HEK293T (cell line): ENCODE measurements around the gene IKZF3.
"Not testable (repeated sequence)": the region's sequence is repeated elsewhere in the genome, so short reads cannot be mapped to it uniquely, and the experiment has no call there.

Source experiments
- CTCF ChIA-PET: fragments of 350-600 bp; formaldehyde crosslinking; extraction: SDS; loops from one replicate; lab custom pipeline; 2021; ENCODE audit warnings: antibody characterized with exemption, inconsistent platforms; lab: Yijun Ruan, JAX
- POLR2A ChIA-PET: fragments of 350-600 bp; formaldehyde crosslinking; extraction: SDS; loops from one replicate; lab custom pipeline; 2020; ENCODE audit warnings: antibody characterized with exemption, inconsistent platforms; lab: Yijun Ruan, JAX
- DNase-seq: peaks from one replicate; pipeline ENCODE4 v3.0.0; 2012; ENCODE audit warnings: mixed read lengths; ENCODE audit errors: extremely low spot score
- ARNT ChIP-seq: fragments of 450-650 bp; IDR thresholded peaks from 2 replicates; pipeline ENCODE4 v1.6.1; 2017; ENCODE audit warnings: mild to moderate bottlenecking
- BHLHE40 ChIP-seq: fragments of 450-650 bp; IDR thresholded peaks from 2 replicates; pipeline ENCODE4 v1.6.1; 2016; ENCODE audit warnings: mild to moderate bottlenecking, moderate library complexity, borderline replicate concordance
- CTBP1 ChIP-seq: fragments of 450-650 bp; IDR thresholded peaks from 2 replicates; pipeline ENCODE4 v1.6.1; 2016; ENCODE audit warnings: borderline replicate concordance
- ELF4 ChIP-seq: fragments of 450-650 bp; IDR thresholded peaks from 2 replicates; pipeline ENCODE4 v1.6.1; 2017; ENCODE audit warnings: antibody characterized with exemption
- FOXA1 ChIP-seq: fragments of 450-650 bp; IDR thresholded peaks from 2 replicates; pipeline ENCODE4 v1.6.1; 2016; ENCODE audit warnings: mild to moderate bottlenecking
- FOXK2 ChIP-seq: fragments of 450-650 bp; IDR thresholded peaks from 2 replicates; pipeline ENCODE4 v1.6.1; 2016; ENCODE audit warnings: mild to moderate bottlenecking
- FOXM1 ChIP-seq: fragments of 450-650 bp; IDR thresholded peaks from 2 replicates; pipeline ENCODE4 v1.6.1; 2017; ENCODE audit warnings: mild to moderate bottlenecking, borderline replicate concordance
- HDGF ChIP-seq: fragments of 450-650 bp; IDR thresholded peaks from 2 replicates; pipeline ENCODE4 v1.6.1; 2017; ENCODE audit warnings: antibody characterized with exemption, borderline replicate concordance
- L3MBTL2 ChIP-seq: fragments of 450-650 bp; conservative IDR thresholded peaks from 2 replicates; pipeline ENCODE4 v1.6.1; 2016; ENCODE audit warnings: mild to moderate bottlenecking
- LEF1 ChIP-seq: fragments of 450-650 bp; IDR thresholded peaks from 2 replicates; pipeline ENCODE4 v1.6.1; 2017; ENCODE audit warnings: mild to moderate bottlenecking, borderline replicate concordance
- NFRKB ChIP-seq: fragments of 450-650 bp; IDR thresholded peaks from 2 replicates; pipeline ENCODE4 v1.6.1; 2016; ENCODE audit warnings: mild to moderate bottlenecking, moderate library complexity
- PKNOX1 ChIP-seq: fragments of 450-650 bp; IDR thresholded peaks from 2 replicates; pipeline ENCODE4 v1.6.1; 2016
- SP1 ChIP-seq: fragments of 450-650 bp; IDR thresholded peaks from 2 replicates; pipeline ENCODE4 v1.6.1; 2017
- SUZ12 ChIP-seq: fragments of 450-650 bp; IDR thresholded peaks from 2 replicates; pipeline ENCODE4 v1.6.1; 2016; ENCODE audit warnings: mild to moderate bottlenecking
- TARDBP ChIP-seq: fragments of 450-650 bp; IDR thresholded peaks from 2 replicates; pipeline ENCODE4 v1.6.1; 2016
- ZNF384 ChIP-seq: fragments of 450-650 bp; IDR thresholded peaks from 2 replicates; pipeline ENCODE4 v1.6.1; 2016

Gene IKZF3

GRCh38 chr17:39726617-39727016, 137.5 kb downstream of the IKZF3 start:
- CTCF ChIA-PET, result no interaction called here
- TF ChIP-seq BHLHE40 (no peak), ELF4 (no peak), L3MBTL2 (no peak), FOXK2 (no peak), NFRKB (no peak), TARDBP (no peak), SP1 (no peak), ZNF384 (no peak), SUZ12 (no peak), HDGF (no peak), LEF1 (no peak), FOXM1 (no peak), PKNOX1 (no peak), ARNT (no peak), CTBP1 (no peak)
- no peak for DNase-seq
- POLR2A ChIA-PET, result no interaction called here

DNA sequence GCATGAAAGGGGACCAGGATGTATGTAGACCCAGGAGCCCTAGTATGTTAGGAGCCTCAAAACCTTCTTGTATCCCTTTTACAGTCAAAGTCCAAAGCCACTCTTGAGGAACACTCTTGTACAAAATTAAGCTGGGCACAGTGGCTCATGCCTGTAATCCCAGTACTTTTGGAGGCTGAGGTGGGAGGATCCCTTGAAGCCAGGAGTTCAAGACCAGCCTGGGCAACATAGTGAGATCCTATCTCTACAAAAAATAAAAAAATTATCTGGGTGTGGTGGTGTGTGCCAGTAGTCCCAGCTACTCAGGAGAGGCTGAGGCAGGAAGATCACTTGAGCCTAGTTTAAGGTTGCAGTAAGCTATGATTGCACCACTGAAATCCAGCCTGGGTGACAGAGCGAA, 138.2 kb downstream of the IKZF3 start:
- CTCF ChIA-PET, DNase-seq: not testable (repeated sequence)
- POLR2A ChIA-PET, result interaction anchor here (0.8 kb wide), 1 partner anchor 28 kb away, joined by 3 read pairs; no protein-coding TSS in a partner anchor

GRCh38 chr17:39724731-39725130, 139.4 kb downstream of the IKZF3 start:
- ChIA-PET CTCF (no interaction called here), POLR2A (no interaction called here)
- no peak for DNase-seq
- no peak for TF ChIP-seq TARDBP
- TF ChIP-seq HDGF, result no peak
- no peak for TF ChIP-seq FOXK2
- TF ChIP-seq L3MBTL2, result no peak
- TF ChIP-seq SP1, result no peak
- no peak for TF ChIP-seq CTBP1
- no peak for TF ChIP-seq BHLHE40
- TF ChIP-seq LEF1, result no peak
- no peak for TF ChIP-seq SUZ12
- no peak for TF ChIP-seq ZNF384
- TF ChIP-seq NFRKB, result no peak
- no peak for TF ChIP-seq FOXM1
- TF ChIP-seq ELF4, result no peak
- TF ChIP-seq ARNT, result no peak
- TF ChIP-seq PKNOX1, result no peak
- no peak for TF ChIP-seq FOXA1

- POLR2A ChIA-PET, result interaction anchor here (0.9 kb wide), 1 partner anchor 23 kb away, joined by 3 read pairs; the partner anchor contains the start of gene ERBB2
- CTCF ChIA-PET, result no interaction called here
- TF ChIP-seq FOXK2, result no peak
- DNase-seq, result no peak
Measured at GRCh38 chr17:39722965-39723848, 140.9 kb downstream of the IKZF3 start.

DNA sequence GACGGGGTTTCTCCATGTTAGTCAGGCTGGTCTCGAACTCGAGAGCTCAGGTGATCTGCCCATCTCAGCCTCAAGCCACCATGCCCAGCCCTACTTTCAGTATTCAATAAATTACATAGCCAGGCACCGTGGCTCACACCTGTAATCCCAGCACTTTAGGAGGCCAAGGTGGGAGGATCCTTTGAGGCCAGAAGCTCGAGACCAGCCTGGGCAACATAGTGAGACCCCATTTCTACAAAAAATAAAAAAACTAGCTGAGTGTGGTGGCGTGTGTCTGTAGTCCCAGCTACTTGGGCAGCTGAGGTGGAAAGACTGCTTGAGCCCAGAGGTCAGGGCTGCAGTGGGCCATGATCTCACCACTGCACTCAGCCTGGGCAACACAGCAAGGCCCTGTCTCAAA, 142.0 kb downstream of the IKZF3 start:
- DNase-seq, result no peak
- CTCF ChIA-PET, result interaction anchor here (0.6 kb wide), 2 partner anchors 77 to 229 kb away, joined by 3 read pairs; no protein-coding TSS in a partner anchor
- no peak for TF ChIP-seq ZNF384
- no peak for TF ChIP-seq BHLHE40
- TF ChIP-seq FOXK2, result no peak
- TF ChIP-seq HDGF, result no peak
- TF ChIP-seq TARDBP, result no peak
- TF ChIP-seq LEF1, result no peak
- TF ChIP-seq CTBP1, result no peak
- POLR2A ChIA-PET, result interaction anchor here (0.9 kb wide), 1 partner anchor 22 kb away, joined by 3 read pairs; the partner anchor contains the start of gene ERBB2

GRCh38 chr17:39719563-39720355, 144.4 kb downstream of the IKZF3 start:
- ChIA-PET CTCF (interaction anchor here (1.3 kb wide), 1 partner anchor 98 kb away, joined by 3 read pairs; no protein-coding TSS in a partner anchor), POLR2A (interaction anchor here (1.3 kb wide), 1 partner anchor 20 kb away, joined by 7 read pairs; the partner anchor contains the start of gene ERBB2)
- no peak for DNase-seq
- TF ChIP-seq SP1 (no peak), FOXA1 (no peak), ZNF384 (no peak), LEF1 (no peak), HDGF (no peak), SUZ12 (no peak), BHLHE40 (no peak), FOXM1 (no peak), CTBP1 (no peak), ARNT (no peak), NFRKB (no peak), FOXK2 (no peak)
